GM12801 (cell line): ENCODE results near the gene LRRFIP1.

ENCODE experiments used
- CTCF ChIP-seq: IDR thresholded peaks from one replicate; pipeline ENCODE4 v1.5.1; 2011; ENCODE audit warnings: control low read depth; ENCODE audit not compliant: insufficient read length; ENCODE audit errors: extremely low read depth

Gene LRRFIP1

GRCh38 chr2:237649541-237650454 lies 22.4 kb downstream of the LRRFIP1 start:
- TF ChIP-seq CTCF = no peak

- no peak for TF ChIP-seq CTCF
Observed at GRCh38 chr2:237650455-237650850, 23.1 kb downstream of the LRRFIP1 start.

GRCh38 chr2:237651761-237652160 lies 24.4 kb downstream of the LRRFIP1 start:
- no peak for TF ChIP-seq CTCF

GRCh38 chr2:237652181-237652580 lies 24.8 kb downstream of the LRRFIP1 start:
- no peak for TF ChIP-seq CTCF

GRCh38 chr2:237652854-237653253 lies 25.5 kb downstream of the LRRFIP1 start:
- TF ChIP-seq CTCF = no peak

GRCh38 chr2:237653776-237654558 lies 26.6 kb downstream of the LRRFIP1 start:
- TF ChIP-seq CTCF = no peak

GRCh38 chr2:237657063-237657462 lies 29.7 kb downstream of the LRRFIP1 start:
- no peak for TF ChIP-seq CTCF
